ENCODE data around the gene PCGF2. TPM values are rescaled to one million over a fixed set of nuclear protein-coding genes. Genes with fewer than 3 reads are reported as not detected.
A peak's percentile ranks its signal among the peaks of the same experiment; 100 is the strongest.
"Not testable (repeated sequence)": the region's sequence is repeated elsewhere in the genome, so short reads cannot be mapped to it uniquely, and the experiment has no call there.

PCGF2 gene
- total RNA-seq, 1 donor from 2014 or later, result 74.6 TPM

DNA sequence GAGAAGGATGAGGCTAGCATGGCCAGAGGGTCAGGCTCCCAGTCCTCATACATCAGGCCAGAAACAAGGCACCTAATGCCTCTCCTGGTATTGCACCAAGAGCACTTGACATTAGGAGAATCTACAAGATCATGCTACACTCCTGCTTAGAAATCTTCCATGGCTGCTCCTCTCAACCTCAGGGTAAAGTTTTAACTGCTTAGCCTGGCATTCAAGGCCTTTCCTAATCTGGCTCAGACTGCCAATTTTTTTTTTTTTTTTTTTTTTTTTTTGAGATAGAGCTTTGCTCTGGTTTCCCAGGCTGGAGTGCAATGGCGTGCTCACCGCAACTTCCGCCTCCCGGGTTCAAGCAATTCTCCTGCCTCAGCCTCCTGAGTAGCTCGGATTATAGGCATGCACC, 43.0 kb upstream of the PCGF2 start:
- no peaks in the 10 kb centered on the region for H3K27me3 Mint-ChIP-seq
- DNase-seq (ENCODE audit: extremely low spot score, unreplicated experiment), result no peak
- peaks cover 26% of the 10 kb centered on the region for H3K4me1 Mint-ChIP-seq (ENCODE audit: unreplicated experiment)
- H3K36me3 Mint-ChIP-seq, result peaks cover 23% of the 10 kb centered on the region
- no peaks in the 10 kb centered on the region for H3K9me3 Mint-ChIP-seq
- H3K27ac Mint-ChIP-seq, result no peak overlapping the region
- H3K4me3 Mint-ChIP-seq, result no peak overlapping the region
- TF ChIP-seq CTCF (conservative IDR thresholded peaks at IDR 0.05), result no peak

DNA sequence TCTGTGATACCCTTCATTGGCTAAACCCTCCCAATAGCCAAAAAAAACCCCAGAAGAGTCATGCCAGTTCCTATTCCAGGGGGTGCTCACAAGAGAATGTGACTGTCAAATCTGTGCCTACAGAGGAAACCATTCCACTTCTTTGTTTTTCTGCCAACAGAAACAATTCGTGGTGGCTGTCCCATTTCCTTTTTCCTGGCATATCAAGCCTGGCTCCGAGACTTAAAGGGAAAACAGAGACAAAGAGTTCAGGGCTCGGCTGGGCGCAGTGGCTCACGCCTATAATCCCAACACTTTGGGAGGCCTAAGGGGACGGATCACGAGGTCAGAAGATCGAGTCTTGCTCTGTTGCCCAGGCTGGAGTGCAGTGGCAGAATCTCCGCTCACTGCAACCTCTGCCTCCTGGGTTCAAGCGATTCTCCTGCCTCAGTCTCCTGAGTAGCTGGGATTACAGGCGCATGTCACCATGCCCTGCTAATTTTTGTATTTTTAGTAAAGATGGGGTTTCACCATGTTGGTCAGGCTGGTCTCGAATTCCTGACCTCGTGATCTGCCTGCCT, 42.1 kb upstream of the PCGF2 start:
- H3K4me3 Mint-ChIP-seq, H3K27me3 Mint-ChIP-seq, H3K27ac Mint-ChIP-seq: not testable (repeated sequence)

DNA sequence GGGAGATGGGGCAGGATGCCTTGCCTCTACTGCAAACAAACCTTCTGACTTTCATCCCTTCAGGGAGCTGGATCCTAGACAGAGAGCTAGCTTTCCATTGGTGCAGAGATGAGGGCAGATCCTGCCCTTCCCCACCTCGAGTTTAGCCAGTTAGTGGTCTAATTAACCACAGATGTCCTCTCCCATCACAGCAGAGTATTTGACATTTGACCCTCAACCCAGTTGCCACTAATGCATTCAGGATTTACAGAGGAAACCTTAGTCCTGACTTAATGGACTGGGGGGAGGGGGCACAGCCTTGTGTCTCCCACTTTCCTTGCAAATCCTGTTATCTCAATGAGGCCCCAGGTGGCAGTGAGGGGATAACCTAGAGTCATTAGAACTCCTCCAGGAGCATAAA, 41.0 kb upstream of the PCGF2 start:
- TF ChIP-seq CTCF (conservative IDR thresholded peaks at IDR 0.05), result no peak
- Mint-ChIP-seq H3K4me1 (ENCODE audit: unreplicated experiment) (peaks cover 24% of the 10 kb centered on the region), H3K27me3 (no peaks in the 10 kb centered on the region), H3K27ac (peak overlapping the region; percentile 72), H3K36me3 (peaks cover 20% of the 10 kb centered on the region), H3K4me3 (peak overlapping the region; percentile 47), H3K9me3 (no peaks in the 10 kb centered on the region)
- no peak for DNase-seq (ENCODE audit: extremely low spot score, unreplicated experiment)

More for the DNA sequence above, 42.1 kb upstream of the PCGF2 start:
- not testable (repeated sequence) for DNase-seq (ENCODE audit: extremely low spot score, unreplicated experiment); H3K9me3 Mint-ChIP-seq
- Mint-ChIP-seq H3K4me1 (ENCODE audit: unreplicated experiment) (peaks cover 26% of the 10 kb centered on the region), H3K36me3 (peaks cover 23% of the 10 kb centered on the region)

DNA sequence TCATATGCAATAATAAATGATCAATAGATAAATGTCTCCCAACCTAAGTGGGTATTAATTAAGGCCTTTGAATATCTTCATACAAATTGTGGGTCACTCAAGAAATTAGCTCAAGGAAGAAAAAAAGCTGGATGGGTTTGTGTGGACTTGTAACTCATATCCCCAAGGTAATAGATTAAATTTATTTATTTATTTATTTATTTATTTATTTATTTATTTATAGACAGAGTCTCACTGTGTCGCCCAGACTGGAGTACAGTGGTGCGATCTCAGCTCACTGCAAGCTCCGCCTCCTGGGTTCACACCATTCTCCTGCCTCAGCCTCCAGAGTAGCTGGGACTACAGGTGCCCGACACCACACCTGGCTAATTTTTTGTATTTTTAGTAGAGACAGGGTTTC, 39.9 kb upstream of the PCGF2 start:
- not testable (repeated sequence) for H3K9me3 Mint-ChIP-seq; H3K27ac Mint-ChIP-seq; DNase-seq (ENCODE audit: extremely low spot score, unreplicated experiment); H3K4me3 Mint-ChIP-seq; H3K27me3 Mint-ChIP-seq
- H3K36me3 Mint-ChIP-seq, result peaks cover 17% of the 10 kb centered on the region
- H3K4me1 Mint-ChIP-seq (ENCODE audit: unreplicated experiment), result peaks cover 20% of the 10 kb centered on the region

DNA sequence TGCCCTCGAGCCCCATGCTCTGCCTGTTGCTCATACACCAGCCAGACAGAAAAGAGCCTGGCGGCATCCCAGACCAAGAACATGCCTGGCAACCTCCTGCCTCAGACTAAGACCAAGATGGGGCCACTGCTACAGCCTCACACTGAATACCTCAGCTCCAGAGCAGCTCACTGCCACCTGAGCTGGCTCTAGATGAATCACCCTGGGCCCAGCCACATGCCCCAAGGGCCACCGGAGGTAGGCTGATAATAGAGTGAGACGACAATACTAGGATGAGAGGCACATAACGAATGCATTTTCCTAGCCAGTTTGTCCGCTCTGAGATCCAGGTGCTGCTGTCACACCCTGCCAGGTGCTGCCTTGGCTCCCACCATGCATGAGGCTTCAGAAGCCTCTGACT, 38.2 kb upstream of the PCGF2 start:
- no peaks in the 10 kb centered on the region for H3K27me3 Mint-ChIP-seq
- H3K4me3 Mint-ChIP-seq, result no peak overlapping the region
- no peaks in the 10 kb centered on the region for H3K9me3 Mint-ChIP-seq
- peaks cover 20% of the 10 kb centered on the region for H3K4me1 Mint-ChIP-seq (ENCODE audit: unreplicated experiment)
- H3K27ac Mint-ChIP-seq, result no peak overlapping the region
- DNase-seq (ENCODE audit: extremely low spot score, unreplicated experiment), result no peak
- peaks cover 10% of the 10 kb centered on the region for H3K36me3 Mint-ChIP-seq
- TF ChIP-seq CTCF (conservative IDR thresholded peaks at IDR 0.05), result no peak

DNA sequence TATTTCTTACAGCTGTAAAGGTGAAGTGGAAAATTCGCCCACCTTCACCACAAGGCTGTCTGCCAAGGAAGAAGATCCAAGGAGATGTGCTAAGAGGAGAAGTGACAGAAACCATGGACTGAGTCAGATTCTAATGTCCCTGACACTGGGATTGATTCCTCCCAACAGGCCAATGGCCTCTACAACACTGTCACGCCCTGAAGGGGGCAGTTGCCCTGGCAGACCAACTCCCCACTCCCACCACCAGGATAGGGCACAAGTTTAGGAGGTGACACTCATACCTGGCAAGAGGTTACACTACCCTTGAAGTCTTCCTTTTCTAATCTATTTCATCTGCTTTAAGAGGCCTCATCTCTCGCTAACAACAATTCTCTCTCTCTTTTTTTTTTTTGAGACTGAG, 35.1 kb upstream of the PCGF2 start:
- Mint-ChIP-seq H3K27me3 (no peaks in the 10 kb centered on the region), H3K4me1 (ENCODE audit: unreplicated experiment) (no peaks in the 10 kb centered on the region), H3K9me3 (no peaks in the 10 kb centered on the region), H3K36me3 (peaks cover 14% of the 10 kb centered on the region), H3K27ac (no peak overlapping the region), H3K4me3 (no peak overlapping the region)
- TF ChIP-seq CTCF (conservative IDR thresholded peaks at IDR 0.05), result no peak
- no peak for DNase-seq (ENCODE audit: extremely low spot score, unreplicated experiment)
